ENCODE data around the gene SLC45A1.

The SLC45A1 gene

GRCh38 chr1:8361198-8361849, 43.4 kb downstream of the SLC45A1 start:
- DNase-seq (ENCODE audit: low spot score) = no peak
- Histone ChIP-seq H3K14ac (ENCODE audit: low read length) (peak overlapping the region; percentile 56), H3K4me2 (ENCODE audit: insufficient read depth, low read length, poor library complexity, severe bottlenecking) (no peak overlapping the region), H3K18ac (ENCODE audit: low read length) (no peak overlapping the region), H3K36me3 (replicated peaks in 1 of 2; ENCODE audit: control insufficient read depth in 2 of 2, insufficient read depth in 2 of 2, low read length in 2 of 2) (peaks cover 63 to 93% of the 10 kb centered on the region in 2 donors), H3K27me3 (ENCODE audit: control insufficient read depth in 3 of 3, insufficient read depth in 3 of 3, low read depth in 1 of 3, low read length in 3 of 3) (no peaks in the 10 kb centered on the region), H2AK5ac (ENCODE audit: low read depth, low read length) (no peak overlapping the region), H3K23ac (ENCODE audit: low read depth, low read length, poor library complexity) (no peak overlapping the region), H3K4ac (ENCODE audit: low read length) (no peak overlapping the region), H3K9ac (ENCODE audit: low read depth, low read length, poor library complexity) (peak overlapping the region; percentile 63), H2BK12ac (ENCODE audit: low read length) (no peak overlapping the region), H2BK120ac (ENCODE audit: low read depth, low read length) (no peak overlapping the region), H3K27ac (replicated peaks; ENCODE audit: low read length) (no peak overlapping the region), H2AFZ (ENCODE audit: low read length) (no peak overlapping the region), H3K4me1 (ENCODE audit: control insufficient read depth in 2 of 2, insufficient read depth in 1 of 2, low read depth in 1 of 2, low read length in 2 of 2) (peaks cover 0 to 5% of the 10 kb centered on the region in 2 donors), H4K91ac (ENCODE audit: low read depth, low read length, poor library complexity) (no peak overlapping the region), H3K4me3 (ENCODE audit: low read length in 2 of 2) (no peak overlapping the region), H2BK15ac (ENCODE audit: low read length) (no peak overlapping the region), H2BK5ac (ENCODE audit: low read length) (no peak overlapping the region), H4K8ac (ENCODE audit: low read depth, low read length) (no peak overlapping the region), H3K9me3 (replicated peaks in 1 of 2; ENCODE audit: control insufficient read depth in 2 of 2, insufficient read depth in 1 of 2, low read depth in 1 of 2, low read length in 2 of 2) (peaks cover 2 to 3% of the 10 kb centered on the region in 2 donors), H3K79me1 (ENCODE audit: low read depth, low read length) (peaks cover 36% of the 10 kb centered on the region)
- WGBS, 2 donors (ENCODE audit: extremely low coverage in 2 of 2, insufficient read length in 2 of 2, insufficient replicate concordance in 1 of 2) = no CpG with 5 or more reads among the region's 21 CpGs

- Histone ChIP-seq H3K4ac (ENCODE audit: low read length) (no peak overlapping the region), H3K18ac (ENCODE audit: low read length) (peak overlapping the region; percentile 17), H3K79me1 (ENCODE audit: low read depth, low read length) (peaks cover 28% of the 10 kb centered on the region), H3K4me1 (ENCODE audit: control insufficient read depth in 2 of 2, insufficient read depth in 1 of 2, low read depth in 1 of 2, low read length in 2 of 2) (peaks cover 5 to 13% of the 10 kb centered on the region in 2 donors), H3K27me3 (ENCODE audit: control insufficient read depth in 3 of 3, insufficient read depth in 3 of 3, low read depth in 1 of 3, low read length in 3 of 3) (no peaks in the 10 kb centered on the region), H2BK5ac (ENCODE audit: low read length) (no peak overlapping the region), H3K4me3 (ENCODE audit: low read length in 2 of 2) (no peak overlapping the region), H2AFZ (ENCODE audit: low read length) (no peak overlapping the region), H2BK12ac (ENCODE audit: low read length) (no peak overlapping the region), H3K27ac (replicated peaks; ENCODE audit: low read length) (no peak overlapping the region), H2AK5ac (ENCODE audit: low read depth, low read length) (no peak overlapping the region), H3K9me3 (replicated peaks in 1 of 2; ENCODE audit: control insufficient read depth in 2 of 2, insufficient read depth in 1 of 2, low read depth in 1 of 2, low read length in 2 of 2) (peaks cover 2 to 3% of the 10 kb centered on the region in 2 donors), H3K14ac (ENCODE audit: low read length) (no peak overlapping the region), H4K8ac (ENCODE audit: low read depth, low read length) (peak overlapping the region; percentile 43), H2BK120ac (ENCODE audit: low read depth, low read length) (no peak overlapping the region), H3K9ac (ENCODE audit: low read depth, low read length, poor library complexity) (no peak overlapping the region), H3K23ac (ENCODE audit: low read depth, low read length, poor library complexity) (no peak overlapping the region), H3K4me2 (ENCODE audit: insufficient read depth, low read length, poor library complexity, severe bottlenecking) (no peak overlapping the region), H2BK15ac (ENCODE audit: low read length) (no peak overlapping the region), H4K91ac (ENCODE audit: low read depth, low read length, poor library complexity) (no peak overlapping the region), H3K36me3 (replicated peaks in 1 of 2; ENCODE audit: control insufficient read depth in 2 of 2, insufficient read depth in 2 of 2, low read length in 2 of 2) (peaks cover 51 to 88% of the 10 kb centered on the region in 2 donors)
- WGBS, 2 donors (ENCODE audit: extremely low coverage in 2 of 2, insufficient read length in 2 of 2, insufficient replicate concordance in 1 of 2) = no CpG with 5 or more reads among the region's 13 CpGs
- no peak for DNase-seq (ENCODE audit: low spot score)
Measured at GRCh38 chr1:8362701-8363101, 44.8 kb downstream of the SLC45A1 start.

- Histone ChIP-seq H2BK120ac (ENCODE audit: low read depth, low read length) (no peak overlapping the region), H3K9ac (ENCODE audit: low read depth, low read length, poor library complexity) (no peak overlapping the region), H3K27me3 (ENCODE audit: control insufficient read depth in 3 of 3, insufficient read depth in 3 of 3, low read depth in 1 of 3, low read length in 3 of 3) (no peaks in the 10 kb centered on the region), H3K18ac (ENCODE audit: low read length) (no peak overlapping the region), H3K4me3 (ENCODE audit: low read length in 2 of 2) (no peak overlapping the region), H4K91ac (ENCODE audit: low read depth, low read length, poor library complexity) (no peak overlapping the region), H3K27ac (replicated peaks; ENCODE audit: low read length) (no peak overlapping the region), H3K4me1 (ENCODE audit: control insufficient read depth in 2 of 2, insufficient read depth in 1 of 2, low read depth in 1 of 2, low read length in 2 of 2) (peaks cover 8 to 15% of the 10 kb centered on the region in 2 donors), H3K36me3 (replicated peaks in 1 of 2; ENCODE audit: control insufficient read depth in 2 of 2, insufficient read depth in 2 of 2, low read length in 2 of 2) (peaks cover 47 to 83% of the 10 kb centered on the region in 2 donors), H2BK5ac (ENCODE audit: low read length) (no peak overlapping the region), H2AFZ (ENCODE audit: low read length) (no peak overlapping the region), H3K14ac (ENCODE audit: low read length) (no peak overlapping the region), H4K8ac (ENCODE audit: low read depth, low read length) (no peak overlapping the region), H2BK15ac (ENCODE audit: low read length) (no peak overlapping the region), H3K23ac (ENCODE audit: low read depth, low read length, poor library complexity) (no peak overlapping the region), H3K4ac (ENCODE audit: low read length) (no peak overlapping the region), H3K4me2 (ENCODE audit: insufficient read depth, low read length, poor library complexity, severe bottlenecking) (no peak overlapping the region), H3K79me1 (ENCODE audit: low read depth, low read length) (peaks cover 22% of the 10 kb centered on the region), H3K9me3 (replicated peaks in 1 of 2; ENCODE audit: control insufficient read depth in 2 of 2, insufficient read depth in 1 of 2, low read depth in 1 of 2, low read length in 2 of 2) (peaks cover 2 to 3% of the 10 kb centered on the region in 2 donors), H2BK12ac (ENCODE audit: low read length) (no peak overlapping the region), H2AK5ac (ENCODE audit: low read depth, low read length) (no peak overlapping the region)
- no peak for DNase-seq (ENCODE audit: low spot score)
- WGBS, 2 donors (ENCODE audit: extremely low coverage in 2 of 2, insufficient read length in 2 of 2, insufficient replicate concordance in 1 of 2) = no CpG with 5 or more reads among the region's 8 CpGs
Measured at GRCh38 chr1:8363186-8363766, 45.4 kb downstream of the SLC45A1 start.

- Histone ChIP-seq H2BK5ac (ENCODE audit: low read length) (no peak overlapping the region), H2BK15ac (ENCODE audit: low read length) (no peak overlapping the region), H3K4me2 (ENCODE audit: insufficient read depth, low read length, poor library complexity, severe bottlenecking) (no peak overlapping the region), H4K8ac (ENCODE audit: low read depth, low read length) (no peak overlapping the region), H3K27me3 (ENCODE audit: control insufficient read depth in 3 of 3, insufficient read depth in 3 of 3, low read depth in 1 of 3, low read length in 3 of 3) (no peaks in the 10 kb centered on the region), H2AK5ac (ENCODE audit: low read depth, low read length) (no peak overlapping the region), H2BK120ac (ENCODE audit: low read depth, low read length) (no peak overlapping the region), H4K91ac (ENCODE audit: low read depth, low read length, poor library complexity) (no peak overlapping the region), H3K23ac (ENCODE audit: low read depth, low read length, poor library complexity) (no peak overlapping the region), H3K79me1 (ENCODE audit: low read depth, low read length) (peaks cover 20% of the 10 kb centered on the region), H3K27ac (replicated peaks; ENCODE audit: low read length) (no peak overlapping the region), H3K36me3 (replicated peaks in 1 of 2; ENCODE audit: control insufficient read depth in 2 of 2, insufficient read depth in 2 of 2, low read length in 2 of 2) (peaks cover 43 to 77% of the 10 kb centered on the region in 2 donors), H3K4ac (ENCODE audit: low read length) (no peak overlapping the region), H3K18ac (ENCODE audit: low read length) (peak overlapping the region; percentile 29), H3K4me3 (ENCODE audit: low read length in 2 of 2) (no peak overlapping the region), H2BK12ac (ENCODE audit: low read length) (no peak overlapping the region), H3K9me3 (replicated peaks in 1 of 2; ENCODE audit: control insufficient read depth in 2 of 2, insufficient read depth in 1 of 2, low read depth in 1 of 2, low read length in 2 of 2) (peaks cover 2 to 3% of the 10 kb centered on the region in 2 donors), H3K14ac (ENCODE audit: low read length) (no peak overlapping the region), H3K4me1 (ENCODE audit: control insufficient read depth in 2 of 2, insufficient read depth in 1 of 2, low read depth in 1 of 2, low read length in 2 of 2) (peaks cover 8 to 15% of the 10 kb centered on the region in 2 donors), H3K9ac (ENCODE audit: low read depth, low read length, poor library complexity) (no peak overlapping the region), H2AFZ (ENCODE audit: low read length) (no peak overlapping the region)
- DNase-seq (ENCODE audit: low spot score) = no peak
- WGBS, 2 donors (ENCODE audit: extremely low coverage in 2 of 2, insufficient read length in 2 of 2, insufficient replicate concordance in 1 of 2) = no CpG with 5 or more reads among the region's 18 CpGs
Measured at GRCh38 chr1:8363767-8364301, 45.9 kb downstream of the SLC45A1 start.

All from neuronal stem cell (in vitro differentiated cells).